Mononuclear cell (primary cell): ENCODE measurements around the gene BSN. TPM values are rescaled to one million over a fixed set of nuclear protein-coding genes. Genes with fewer than 3 reads are reported as not detected.

Experiments
- H3K27me3 ChIP-seq: 2 replicates; pipeline ENCODE4 v1.6.0; 2011; ENCODE audit warnings: low read length, control low read depth; ENCODE audit not compliant: insufficient read depth
- H3K4me1 ChIP-seq: 2 replicates; pipeline ENCODE4 v1.5.1; 2011; ENCODE audit warnings: mild to moderate bottlenecking, low read length, control low read depth; ENCODE audit not compliant: insufficient read depth
- H3K4me3 ChIP-seq: 2 replicates; pipeline ENCODE4 v1.5.1; 2011; ENCODE audit warnings: mild to moderate bottlenecking, low read length, moderate library complexity
- H3K9me3 ChIP-seq: 2 replicates; pipeline ENCODE4 v1.5.1; 2011; ENCODE audit warnings: low read depth, mild to moderate bottlenecking, control low read depth, low read length
- total RNA-seq: library from RNA; depleted of rRNA; stranded (reverse); fragments of >200 nt; gene quantifications from one replicate; pipeline ENCODE4 v1.2.3, GENCODE V29; 2012

The BSN gene
- total RNA-seq, 1 donor: under 0.01 TPM

GRCh38 chr3:49658711-49659110 lies 104.4 kb downstream of the BSN start:
- H3K9me3 ChIP-seq: no peaks in the 10 kb centered on the region
- H3K4me1 ChIP-seq: no peaks in the 10 kb centered on the region
- H3K27me3 ChIP-seq: no peaks in the 10 kb centered on the region
- H3K4me3 ChIP-seq: no peak overlapping the region

DNA sequence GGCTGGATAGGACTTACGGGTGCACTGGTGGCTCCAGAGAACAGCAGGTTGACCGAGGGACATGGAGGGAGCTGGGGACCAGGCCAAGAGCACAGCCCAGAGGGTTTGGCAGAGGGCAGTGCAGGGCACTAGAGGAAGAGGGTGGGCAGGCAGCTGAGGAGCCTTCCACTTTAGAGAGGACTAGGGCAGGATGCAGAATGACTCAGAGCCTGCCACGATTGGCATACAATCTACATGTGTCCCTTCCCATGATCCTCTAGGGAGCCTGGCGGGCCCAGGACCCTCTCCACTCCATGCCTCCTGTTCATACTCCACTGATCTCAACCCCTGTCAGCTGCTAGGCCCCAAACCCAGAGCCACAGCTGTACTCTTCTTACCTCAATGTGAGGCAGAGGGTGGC lies 105.5 kb downstream of the BSN start:
- Histone ChIP-seq H3K27me3 (no peaks in the 10 kb centered on the region), H3K9me3 (no peaks in the 10 kb centered on the region), H3K4me1 (no peaks in the 10 kb centered on the region), H3K4me3 (no peak overlapping the region)

- H3K4me1 ChIP-seq: no peaks in the 10 kb centered on the region
- no peak overlapping the region for H3K4me3 ChIP-seq
- no peaks in the 10 kb centered on the region for H3K9me3 ChIP-seq
- H3K27me3 ChIP-seq: no peaks in the 10 kb centered on the region
Observed at GRCh38 chr3:49661281-49661680, 107.0 kb downstream of the BSN start.

DNA sequence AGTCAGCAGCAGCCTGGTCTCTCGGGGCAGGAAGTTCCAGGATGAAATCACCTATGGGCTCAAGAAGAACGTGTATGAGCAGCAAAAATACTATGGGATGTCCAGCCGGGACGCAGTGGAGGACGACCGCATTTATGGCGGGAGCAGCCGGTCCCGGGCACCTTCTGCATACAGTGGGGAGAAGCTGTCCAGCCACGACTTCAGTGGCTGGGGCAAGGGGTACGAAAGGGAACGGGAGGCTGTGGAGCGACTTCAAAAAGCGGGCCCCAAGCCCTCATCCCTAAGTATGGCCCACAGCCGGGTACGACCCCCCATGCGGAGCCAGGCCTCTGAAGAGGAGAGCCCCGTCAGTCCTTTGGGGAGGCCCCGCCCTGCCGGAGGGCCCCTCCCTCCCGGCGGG lies 107.7 kb downstream of the BSN start:
- Histone ChIP-seq H3K4me3 (no peak overlapping the region), H3K9me3 (no peaks in the 10 kb centered on the region), H3K27me3 (no peaks in the 10 kb centered on the region)

GRCh38 chr3:49662720-49663413 lies 108.6 kb downstream of the BSN start:
- Histone ChIP-seq H3K9me3 (no peaks in the 10 kb centered on the region), H3K4me1 (no peaks in the 10 kb centered on the region), H3K27me3 (no peaks in the 10 kb centered on the region), H3K4me3 (no peak overlapping the region)

More for the DNA sequence above, 107.7 kb downstream of the BSN start:
- no peaks in the 10 kb centered on the region for H3K4me1 ChIP-seq

DNA sequence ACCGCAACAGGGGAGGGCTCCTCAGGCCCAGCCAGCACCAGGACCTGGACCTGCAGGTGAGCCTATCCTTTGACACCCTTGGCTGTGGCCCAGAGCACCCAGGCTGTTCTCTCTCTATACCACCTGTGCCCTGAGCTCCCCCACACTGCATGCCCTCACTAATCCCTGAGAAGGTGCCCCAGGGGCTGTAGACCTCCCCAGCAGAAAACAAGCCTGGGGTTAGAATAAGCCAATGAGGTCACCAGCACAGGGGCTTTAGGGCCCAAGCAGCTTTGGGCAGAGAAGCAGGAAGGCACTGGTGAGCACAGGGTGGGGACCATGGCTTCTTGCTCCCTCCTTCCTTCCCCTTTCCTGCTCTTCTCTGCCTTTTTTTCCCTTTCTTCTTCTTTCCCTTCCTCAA lies 109.6 kb downstream of the BSN start:
- no peaks in the 10 kb centered on the region for H3K27me3 ChIP-seq
- no peaks in the 10 kb centered on the region for H3K4me1 ChIP-seq
- no peaks in the 10 kb centered on the region for H3K9me3 ChIP-seq
- H3K4me3 ChIP-seq: no peak overlapping the region

DNA sequence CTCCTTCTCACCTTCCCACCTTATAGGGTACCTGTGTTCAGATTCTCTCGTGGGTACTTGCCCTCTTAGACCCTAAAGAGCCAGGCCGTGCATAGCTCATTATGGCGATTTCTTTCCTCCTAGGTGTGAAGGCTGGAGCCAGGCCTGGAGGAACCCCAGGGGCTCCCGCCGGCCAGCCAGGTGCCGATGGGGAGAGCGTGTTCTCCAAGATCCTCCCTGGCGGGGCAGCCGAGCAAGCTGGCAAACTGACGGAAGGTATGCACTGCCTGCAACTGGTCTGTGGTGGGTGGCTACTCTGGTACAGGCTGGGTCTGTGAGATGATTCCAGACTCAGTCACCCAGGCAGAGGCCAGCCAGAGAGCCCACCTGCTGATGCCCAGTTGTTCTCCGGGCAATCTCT lies 110.0 kb downstream of the BSN start:
- Histone ChIP-seq H3K4me3 (no peak overlapping the region), H3K27me3 (no peaks in the 10 kb centered on the region), H3K9me3 (no peaks in the 10 kb centered on the region), H3K4me1 (no peaks in the 10 kb centered on the region)

DNA sequence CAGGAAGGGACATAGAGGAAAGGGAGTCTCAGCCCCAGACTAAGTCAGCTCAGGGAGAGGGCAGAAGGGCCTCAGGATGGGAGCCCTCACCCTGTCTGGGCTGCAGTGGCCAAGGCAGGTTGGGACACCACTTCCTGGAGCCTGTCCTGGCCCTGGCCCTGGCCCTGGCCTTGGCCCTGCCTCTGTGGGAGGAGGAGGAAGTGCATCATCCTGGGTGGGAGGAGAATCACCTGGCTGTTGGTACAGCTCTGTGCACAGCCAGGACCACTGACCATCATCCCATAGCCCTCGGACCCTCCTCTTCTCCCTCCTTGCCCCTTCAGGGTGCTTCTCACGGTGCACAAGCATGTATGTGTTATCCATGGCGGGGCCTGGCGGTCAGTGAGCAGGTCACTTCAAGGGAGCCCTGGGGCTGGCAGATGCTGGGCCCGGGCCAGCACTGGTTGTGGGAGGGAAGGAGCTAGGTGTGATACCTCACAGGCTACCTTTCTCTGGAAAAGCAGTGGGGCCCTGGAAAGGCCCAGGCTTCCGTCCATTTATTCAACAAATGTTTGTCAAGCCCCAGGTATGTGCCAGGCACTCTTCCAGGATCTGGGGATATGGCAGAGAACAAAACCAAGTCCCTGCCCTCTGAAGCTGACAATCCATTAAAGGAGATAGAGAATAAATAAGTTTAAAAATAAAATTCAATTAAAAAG lies 111.7 kb downstream of the BSN start:
- Histone ChIP-seq H3K27me3 (no peaks in the 10 kb centered on the region), H3K4me3 (no peak overlapping the region), H3K9me3 (no peaks in the 10 kb centered on the region), H3K4me1 (no peaks in the 10 kb centered on the region)

DNA sequence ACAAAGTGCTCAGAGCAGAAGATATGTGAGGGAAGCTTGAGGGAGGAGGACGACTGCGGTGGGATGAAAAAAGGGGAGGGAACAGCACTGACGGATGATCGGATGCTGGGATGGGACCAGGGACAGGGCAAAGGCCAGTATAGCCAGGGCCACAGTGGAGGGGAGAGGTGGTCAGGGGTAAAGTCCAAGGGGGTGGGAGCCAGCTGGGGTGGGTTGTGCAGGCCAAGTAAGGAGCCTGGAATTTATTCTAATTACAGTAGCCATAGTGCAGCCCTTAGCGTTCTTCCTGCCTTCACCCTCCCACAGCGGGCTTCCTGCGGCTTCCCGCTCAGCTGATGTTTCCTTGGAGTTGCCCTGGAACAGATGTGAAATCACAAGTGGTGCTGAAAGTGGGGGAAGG lies 112.3 kb downstream of the BSN start:
- no peak overlapping the region for H3K4me3 ChIP-seq
- no peaks in the 10 kb centered on the region for H3K9me3 ChIP-seq
- peaks cover under 1% of the 10 kb centered on the region for H3K4me1 ChIP-seq
- no peaks in the 10 kb centered on the region for H3K27me3 ChIP-seq

- Histone ChIP-seq H3K4me3 (no peak overlapping the region), H3K4me1 (peaks cover 4% of the 10 kb centered on the region), H3K9me3 (no peaks in the 10 kb centered on the region), H3K27me3 (no peaks in the 10 kb centered on the region)
Observed at GRCh38 chr3:49667701-49668413, 113.6 kb downstream of the BSN start.

- H3K27me3 ChIP-seq: no peaks in the 10 kb centered on the region
- H3K4me3 ChIP-seq: no peak overlapping the region
- no peaks in the 10 kb centered on the region for H3K9me3 ChIP-seq
- H3K4me1 ChIP-seq: peaks cover 10% of the 10 kb centered on the region
Observed at GRCh38 chr3:49668414-49668797, 114.1 kb downstream of the BSN start.

- H3K4me1 ChIP-seq: peaks cover 13% of the 10 kb centered on the region
- no peak overlapping the region for H3K4me3 ChIP-seq
- H3K9me3 ChIP-seq: no peaks in the 10 kb centered on the region
- no peaks in the 10 kb centered on the region for H3K27me3 ChIP-seq
Observed at GRCh38 chr3:49668861-49669260, 114.6 kb downstream of the BSN start.

GRCh38 chr3:49669352-49669751 lies 115.1 kb downstream of the BSN start:
- Histone ChIP-seq H3K27me3 (no peaks in the 10 kb centered on the region), H3K4me3 (no peak overlapping the region), H3K4me1 (peaks cover 13% of the 10 kb centered on the region), H3K9me3 (no peaks in the 10 kb centered on the region)

GRCh38 chr3:49670940-49671290 lies 116.6 kb downstream of the BSN start:
- Histone ChIP-seq H3K27me3 (no peaks in the 10 kb centered on the region), H3K4me3 (no peak overlapping the region), H3K4me1 (peaks cover 26% of the 10 kb centered on the region), H3K9me3 (no peaks in the 10 kb centered on the region)
